ENCODE results near the gene RUNX1. TPM values are rescaled to one million over a fixed set of nuclear protein-coding genes. Genes with fewer than 3 reads are reported as not detected.

RUNX1 gene
- total and polyA plus RNA-seq, 2 donors (not counting 3 experiments of a cell fraction or from before 2014, with no cell fraction given) = 4.6 to 17.9 TPM

DNA sequence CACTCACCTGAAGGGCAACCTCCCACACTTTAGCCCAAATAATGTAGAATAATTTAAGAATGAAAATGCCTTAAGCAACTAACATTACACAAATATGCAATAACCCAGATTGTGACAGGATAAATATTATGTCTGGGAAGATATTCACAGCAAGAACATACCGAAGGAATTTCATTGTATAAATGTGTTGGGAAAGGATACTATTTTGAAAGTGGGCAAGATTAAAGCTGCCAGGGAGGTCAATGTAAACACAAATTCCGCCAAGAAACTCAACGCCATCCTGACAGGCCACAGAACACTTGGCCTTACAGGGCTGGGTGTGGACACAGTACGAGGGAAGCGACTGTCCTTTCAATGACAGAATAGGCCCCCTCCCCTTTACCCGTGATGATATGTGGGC, 173.3 kb downstream of the RUNX1 start:
- Histone ChIP-seq H3K27ac (ENCODE audit: insufficient read depth, low read depth, low read length) (no peak overlapping the region), H3K79me2 (ENCODE audit: control insufficient read depth, insufficient read depth, low read length) (peaks cover 97% of the 10 kb centered on the region), H3K4me2 (ENCODE audit: insufficient read depth, low read length) (no peak overlapping the region), H3K27me3 (ENCODE audit: control insufficient read depth in 2 of 2, insufficient read depth in 2 of 2, low read length in 2 of 2) (no peaks in the 10 kb centered on the region), H3K9me1 (replicated peaks; ENCODE audit: control insufficient read depth, extremely low read depth, insufficient read depth, low read length) (no peaks in the 10 kb centered on the region), H4K20me1 (replicated peaks; ENCODE audit: control insufficient read depth, extremely low read depth, insufficient read depth, low read length) (no peaks in the 10 kb centered on the region), H3K4me3 (replicated peaks in 1 of 3; ENCODE audit: insufficient read depth in 1 of 3, low read depth in 1 of 3, low read length in 3 of 3) (no peak overlapping the region), H3K9me3 (replicated peaks; ENCODE audit: control insufficient read depth, insufficient read depth, low read length) (no peaks in the 10 kb centered on the region), H3K4me1 (ENCODE audit: control insufficient read depth, extremely low read depth, insufficient read depth, low read length) (peaks cover 16% of the 10 kb centered on the region), H2AFZ (ENCODE audit: low read depth, low read length) (no peak overlapping the region), H3K36me3 (ENCODE audit: control insufficient read depth in 2 of 2, extremely low read depth in 1 of 2, insufficient read depth in 2 of 2, low read length in 2 of 2) (peaks cover 0 to 20% of the 10 kb centered on the region in 2 experiments), H3K9ac (replicated peaks; ENCODE audit: extremely low read depth, insufficient read depth, low read length) (no peak overlapping the region)
- CTCF ChIA-PET = interaction anchor here (0.7 to 1.8 kb wide), 5 partner anchors 11 to 130 kb away, joined by 3 to 8 read pairs (median 4); no protein-coding TSS in a partner anchor
- intact Hi-C loops (cut with micrococcal nuclease) (no loop called here), dilution Hi-C loops (cut with MboI; ENCODE audit: extremely low pct_ligation_motif_present, low sequenced_read_pairs) (no loop called here)
- POLR2A ChIA-PET = interaction anchor here (1.7 kb wide), 1 partner anchor 12 kb away, joined by 6 read pairs; no protein-coding TSS in a partner anchor
- no peak for TF ChIP-seq POLR2AphosphoS5 (IDR thresholded peaks at IDR 0.05; ENCODE audit: insufficient read depth, low read depth, low read length)
- no peak for TF ChIP-seq EZH2 (IDR thresholded peaks at IDR 0.05; ENCODE audit: borderline replicate concordance, low read depth, low read length, severe bottlenecking)
- no peak for TF ChIP-seq JUN (IDR thresholded peaks at IDR 0.05; ENCODE audit: borderline replicate concordance, insufficient read depth, insufficient read length, low read depth)
- no peak for TF ChIP-seq GATA2 (IDR thresholded peaks at IDR 0.05; ENCODE audit: insufficient read depth, insufficient read length, low read depth, low read length)
- TF ChIP-seq POLR2A (IDR thresholded peaks at IDR 0.05; ENCODE audit: low read depth, low read length) = no peak
- no peak for TF ChIP-seq FOS (IDR thresholded peaks at IDR 0.05; ENCODE audit: borderline replicate concordance, insufficient read depth, low read length)
- no peak for TF ChIP-seq MYC (IDR thresholded peaks at IDR 0.05; ENCODE audit: low read depth, low read length)
- TF ChIP-seq, protein P1, sequence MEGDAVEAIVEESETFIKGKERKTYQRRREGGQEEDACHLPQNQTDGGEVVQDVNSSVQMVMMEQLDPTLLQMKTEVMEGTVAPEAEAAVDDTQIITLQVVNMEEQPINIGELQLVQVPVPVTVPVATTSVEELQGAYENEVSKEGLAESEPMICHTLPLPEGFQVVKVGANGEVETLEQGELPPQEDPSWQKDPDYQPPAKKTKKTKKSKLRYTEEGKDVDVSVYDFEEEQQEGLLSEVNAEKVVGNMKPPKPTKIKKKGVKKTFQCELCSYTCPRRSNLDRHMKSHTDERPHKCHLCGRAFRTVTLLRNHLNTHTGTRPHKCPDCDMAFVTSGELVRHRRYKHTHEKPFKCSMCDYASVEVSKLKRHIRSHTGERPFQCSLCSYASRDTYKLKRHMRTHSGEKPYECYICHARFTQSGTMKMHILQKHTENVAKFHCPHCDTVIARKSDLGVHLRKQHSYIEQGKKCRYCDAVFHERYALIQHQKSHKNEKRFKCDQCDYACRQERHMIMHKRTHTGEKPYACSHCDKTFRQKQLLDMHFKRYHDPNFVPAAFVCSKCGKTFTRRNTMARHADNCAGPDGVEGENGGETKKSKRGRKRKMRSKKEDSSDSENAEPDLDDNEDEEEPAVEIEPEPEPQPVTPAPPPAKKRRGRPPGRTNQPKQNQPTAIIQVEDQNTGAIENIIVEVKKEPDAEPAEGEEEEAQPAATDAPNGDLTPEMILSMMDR (IDR thresholded peaks at IDR 0.05; ENCODE audit: extremely low read depth in 1 of 2, insufficient read depth in 1 of 2, low read depth in 1 of 2, low read length in 2 of 2) = no peak
- no peak for TF ChIP-seq MAX (IDR thresholded peaks at IDR 0.05; ENCODE audit: insufficient read depth, insufficient read length)
- DNase-seq (ENCODE audit: low read depth, low spot score) = peak; percentile 37
- FAIRE-seq = no peak
- BruUV-seq (replicated peaks) = no TSS peak

All from endothelial cell of umbilical vein (primary cell).